Prostate gland (tissue), 2 donors: ENCODE data around the gene FNBP1.

Source experiments
- CTCF ChIP-seq, 4 experiments: fragments of 200-600 bp in 2 of 4; fragments of 450-650 bp in 2 of 4; sonication (generic) in 2 of 4; IDR thresholded peaks; 1 replicate in 3 of 4; 2 replicates in 1 of 4; pipeline ENCODE4 v1.5.1; 2016 to 2019; ENCODE audit warnings: antibody characterized with exemption in 4 of 4, mild to moderate bottlenecking in 2 of 4, moderate library complexity in 2 of 4
- POLR2A ChIP-seq: fragments of 450-650 bp; IDR thresholded peaks from one replicate; pipeline ENCODE4 v1.6.1; 2016; ENCODE audit warnings: antibody characterized with exemption, mild to moderate bottlenecking

- TF ChIP-seq POLR2A (no peak), CTCF (IDR thresholded peaks at IDR 0.05) (no peak)
Measured at GRCh38 chr9:130049431-130050210, 6.6 kb upstream of the FNBP1 start.
